Epithelial cell of proximal tubule (primary cell): ENCODE results near the gene SLC24A3. TPM values are rescaled to one million over a fixed set of nuclear protein-coding genes. Genes with fewer than 3 reads are reported as not detected.

Experiments used
- DNase-seq: peaks from one replicate; pipeline ENCODE4 v3.0.0-alpha.2; 2011; ENCODE audit warnings: low read depth
- H3K4me3 ChIP-seq: 2 replicates; pipeline ENCODE4 v1.5.1; 2011; ENCODE audit warnings: low read depth, mild to moderate bottlenecking, low read length
- CTCF ChIP-seq: conservative IDR thresholded peaks from 2 replicates; pipeline ENCODE4 v1.5.1; 2012; ENCODE audit warnings: low read depth, mild to moderate bottlenecking, low read length
- total RNA-seq: library from RNA; depleted of rRNA; stranded (reverse); fragments of >200 nt; gene quantifications from 2 replicates; pipeline ENCODE4 v1.2.3, GENCODE V29; 2015

SLC24A3 gene
- total RNA-seq, 1 donor from 2014 or later = not detected

DNA sequence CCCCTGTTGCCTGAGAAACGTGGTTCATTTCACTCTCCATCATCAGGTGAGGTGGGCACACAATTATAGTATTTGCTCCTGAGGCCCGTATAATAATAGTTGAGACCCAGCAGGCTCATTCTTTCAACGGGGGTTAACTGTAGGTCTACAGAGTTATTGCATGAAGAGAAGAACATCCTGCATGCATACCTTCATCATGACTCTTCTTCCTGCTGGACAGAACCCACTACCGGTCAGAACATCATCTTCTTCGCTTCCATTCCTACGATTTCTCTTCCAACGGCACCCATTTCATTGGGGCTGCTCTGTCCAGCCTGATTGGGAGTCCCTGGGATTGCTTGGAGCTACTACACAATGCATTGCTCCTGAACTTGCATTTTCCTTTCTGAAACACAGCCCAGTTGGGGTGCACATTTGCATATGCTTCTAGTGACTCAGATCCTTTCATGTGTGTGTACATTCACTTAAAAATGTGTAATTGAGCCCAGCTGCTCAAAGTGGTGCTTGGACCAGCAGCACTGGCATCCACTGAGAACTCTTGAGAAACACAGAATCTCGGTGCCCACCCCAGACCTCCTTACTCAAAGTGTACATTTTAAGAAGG is 57.4 kb downstream of the SLC24A3 start:
- no peak for TF ChIP-seq CTCF
- no peak for DNase-seq
- H3K4me3 ChIP-seq = no peak overlapping the region

DNA sequence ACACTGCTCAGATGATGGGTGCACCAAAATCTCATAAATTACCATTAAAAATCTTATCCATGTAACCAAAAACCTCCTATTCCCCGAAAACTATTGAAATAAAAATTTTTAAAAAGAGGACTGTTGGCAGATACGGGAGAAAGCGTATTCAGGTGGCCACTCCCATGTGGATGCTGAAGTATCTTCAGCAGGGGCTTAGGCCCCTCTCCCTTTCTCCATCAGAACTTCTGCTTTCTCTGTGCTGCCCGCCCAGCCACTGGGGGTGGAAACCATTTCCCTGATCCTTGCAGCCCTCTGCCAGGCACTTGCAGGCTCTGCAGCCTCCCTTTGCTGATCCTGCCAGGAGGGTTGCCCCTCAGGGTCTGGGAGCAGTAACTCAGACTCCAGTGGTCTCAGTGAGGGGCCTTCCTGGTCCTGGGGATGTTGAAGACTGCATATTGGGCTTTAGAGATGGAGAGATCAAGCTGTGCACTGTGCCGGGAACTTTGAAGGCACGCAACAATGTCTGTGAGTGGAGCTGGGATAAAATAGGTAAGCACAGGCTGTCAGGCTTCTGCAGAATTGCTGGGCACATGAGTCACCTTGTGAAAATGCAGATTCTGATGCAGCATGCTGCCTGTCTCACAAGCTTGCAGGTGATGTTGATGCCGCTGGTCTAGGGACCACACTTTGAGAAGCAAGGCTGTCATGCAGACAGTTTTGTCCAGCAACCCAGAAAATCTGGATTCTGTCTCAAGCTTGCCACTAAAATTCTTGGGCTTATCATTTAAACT is 59.6 kb downstream of the SLC24A3 start:
- no peak overlapping the region for H3K4me3 ChIP-seq
- no peak for TF ChIP-seq CTCF
- DNase-seq = no peak

DNA sequence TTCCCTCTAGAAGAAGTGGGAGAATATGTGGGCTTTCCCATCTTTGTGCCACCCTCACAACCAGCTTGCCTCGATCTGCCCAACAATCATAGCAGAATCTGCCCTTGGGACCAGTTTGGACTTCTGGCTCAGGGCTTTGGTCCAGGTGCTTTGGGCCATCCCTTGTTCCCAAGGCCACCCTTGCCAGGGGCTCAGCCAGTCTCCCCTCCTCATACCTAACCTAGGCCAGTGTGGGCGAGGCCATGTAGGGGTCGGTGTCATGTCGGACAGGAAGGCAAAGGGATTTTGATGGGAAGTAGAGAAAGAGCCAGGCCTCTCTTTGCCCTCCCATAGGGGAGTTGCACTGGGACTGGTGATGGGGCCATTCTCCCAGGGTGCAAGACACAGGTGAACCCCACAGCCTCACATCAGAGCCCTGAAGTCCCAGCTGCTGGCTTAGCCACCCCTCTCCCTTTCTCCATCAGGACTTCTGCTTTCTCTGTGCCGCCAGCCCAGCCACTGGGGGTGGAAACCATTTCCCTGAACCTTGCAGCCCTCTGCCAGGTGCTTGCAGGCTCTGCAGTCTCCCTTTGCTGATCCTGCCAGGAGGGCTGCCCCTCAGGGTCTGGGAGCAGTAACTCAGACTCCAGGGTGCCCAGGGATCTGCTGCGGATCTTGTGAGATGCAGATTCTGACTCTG is 60.7 kb downstream of the SLC24A3 start:
- no peak for DNase-seq
- TF ChIP-seq CTCF = no peak
- H3K4me3 ChIP-seq = no peak overlapping the region

- no peak for DNase-seq
- no peak overlapping the region for H3K4me3 ChIP-seq
- no peak for TF ChIP-seq CTCF
These were observed 61.6 kb downstream of the SLC24A3 start for GRCh38 chr20:19274001-19274400.

DNA sequence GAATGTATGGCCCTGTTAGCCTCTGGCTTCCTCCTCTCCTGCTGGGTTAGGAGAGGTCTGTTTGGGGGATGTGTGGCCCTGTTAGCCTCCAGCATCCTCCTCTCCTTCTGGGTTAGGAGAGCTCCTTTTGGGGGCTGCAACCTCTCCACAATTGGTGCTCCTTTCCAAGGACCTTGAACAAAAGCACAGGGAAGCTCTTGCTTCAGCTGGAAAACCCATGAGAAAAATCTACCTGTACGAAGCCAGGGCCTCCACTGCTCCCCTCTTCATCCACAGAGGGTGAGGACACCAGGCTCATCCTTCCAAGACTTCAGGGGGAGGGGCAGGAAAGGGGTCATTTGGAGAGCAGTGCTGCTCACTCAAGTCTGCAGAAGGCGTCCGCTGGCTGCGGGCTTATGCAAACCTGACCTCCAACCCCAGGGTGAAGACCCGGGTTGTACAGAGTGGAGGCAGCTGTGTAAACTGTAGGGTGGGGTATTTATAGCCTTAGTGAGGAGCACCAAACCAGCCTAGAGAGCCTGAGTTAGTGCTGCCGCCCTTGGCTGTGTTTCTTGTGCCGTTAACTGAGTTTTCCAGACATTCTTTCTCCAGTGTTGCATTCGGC is 62.1 kb downstream of the SLC24A3 start:
- no peak for DNase-seq
- no peak overlapping the region for H3K4me3 ChIP-seq
- TF ChIP-seq CTCF = no peak

GRCh38 chr20:19275038-19275629 is 62.7 kb downstream of the SLC24A3 start:
- no peak for DNase-seq
- no peak overlapping the region for H3K4me3 ChIP-seq
- no peak for TF ChIP-seq CTCF
